Spleen (tissue), 11 donors: Measurements from ENCODE around the gene SERPINA9. TPM values are rescaled to one million over a fixed set of nuclear protein-coding genes. Genes with fewer than 3 reads are reported as not detected.

Experiments
- DNase-seq: peaks from one replicate; pipeline ENCODE4 v3.0.0-alpha.2; 2020
- H3K27ac ChIP-seq, 8 donors: fragments of 200-600 bp; sonication (generic) in 7 of 8; 1 replicate in 4 of 8; 2 replicates in 4 of 8; pipeline versions ENCODE4 v1.5.0 to v1.8.0; 2016 to 2021; ENCODE audit warnings: inconsistent platforms in 4 of 8, mild to moderate bottlenecking in 4 of 8, moderate library complexity in 1 of 8
- H3K27me3 ChIP-seq, 7 donors: fragments of 200-600 bp; sonication (generic) in 6 of 7; replicated peaks in 1 of 7; 1 replicate in 4 of 7; 2 replicates in 3 of 7; pipeline versions ENCODE4 v1.5.0 to v1.8.0; 2016 to 2021; ENCODE audit warnings: inconsistent platforms in 3 of 7, mild to moderate bottlenecking in 1 of 7
- H3K36me3 ChIP-seq, 6 donors: fragments of 200-600 bp; sonication (generic) in 5 of 6; 1 replicate in 4 of 6; 2 replicates in 2 of 6; pipeline versions ENCODE4 v1.5.0 to v1.8.0; 2016 to 2021; ENCODE audit warnings: inconsistent platforms in 2 of 6
- H3K4me1 ChIP-seq, 6 donors: fragments of 200-600 bp; sonication (generic) in 5 of 6; 1 replicate in 3 of 6; 2 replicates in 3 of 6; pipeline versions ENCODE4 v1.5.0 to v1.8.0; 2016 to 2021; ENCODE audit warnings: inconsistent platforms in 3 of 6
- H3K4me3 ChIP-seq, 8 donors: fragments of 200-600 bp; sonication (generic) in 7 of 8; 1 replicate in 4 of 8; 2 replicates in 4 of 8; pipeline versions ENCODE4 v1.5.0 to v1.8.0; 2016 to 2021; ENCODE audit warnings: inconsistent platforms in 4 of 8, mild to moderate bottlenecking in 4 of 8, moderate library complexity in 2 of 8
- H3K9me3 ChIP-seq, 8 donors: fragments of 200-600 bp; sonication (generic) in 7 of 8; 1 replicate in 4 of 8; 2 replicates in 4 of 8; pipeline versions ENCODE4 v1.5.0 to v1.8.0; 2016 to 2021; ENCODE audit warnings: inconsistent platforms in 4 of 8
- POLR2A ChIP-seq, 3 donors: fragments of 450-650 bp; IDR thresholded peaks; one replicate each; pipeline ENCODE4 v1.5.1; 2017; ENCODE audit warnings: antibody characterized with exemption in 3 of 3, mild to moderate bottlenecking in 1 of 3
- POLR2AphosphoS5 ChIP-seq, 3 donors: sonication (generic); formaldehyde crosslinking; IDR thresholded peaks; one replicate each; pipeline ENCODE4 v1.5.1; 2017; ENCODE audit warnings: antibody characterized with exemption in 3 of 3
- WGBS, 5 donors: extraction: QIAGEN DNeasy Blood & Tissue Kit in 3 of 5; methylation state at CpG; one replicate each; pipeline versions ENCODE4 v1.1.5 to v1.1.7; 2013 to 2018; 5-methylcytosine and 5-hydroxymethylcytosine counted together
- intact Hi-C: fragments of 100-400 bp; cut with DNase I; formaldehyde crosslinking; loops from one replicate; pipeline ENCODE4 v1.15.0; 2023; ENCODE audit warnings: low total_unique reads
- polyA plus RNA-seq, 3 donors: library from polyadenylated mRNA; stranded (reverse); fragments of 200-250 nt; gene quantifications; one replicate each; pipeline ENCODE4 v1.2.1, GENCODE V29; 2013
- total RNA-seq, 7 donors: library from RNA; depleted of rRNA in 3 of 7; stranded (reverse); fragments of >200 nt in 3 of 7; fragmentation: NEBNext Ultra II Directional in 4 of 7; extraction: Animal tissue kit (Norgen Biotek cat#: 25700) in 4 of 7; gene quantifications; one replicate each; pipeline versions ENCODE4 v1.1.0 to v1.2.1, GENCODE V29; 2016 to 2021
- TF ChIP-seq, protein P1 (sequence below), 11 experiments: fragments of 200-600 bp in 7 of 11; fragments of 450-650 bp in 4 of 11; sonication (generic) in 4 of 11; IDR thresholded peaks in 8 of 11; conservative IDR thresholded peaks in 3 of 11; 1 replicate in 7 of 11; 2 replicates in 4 of 11; pipeline versions ENCODE4 v1.4.0 to v1.8.0; 2016 to 2021; ENCODE audit warnings: antibody characterized with exemption in 11 of 11, inconsistent platforms in 4 of 11, mild to moderate bottlenecking in 1 of 11
- donor health status: healthy with polysubstance abuse.
- donor health status: DM: no; HTN: no; CAD: no; lungs with moderate emphysema.
- donor health status: DM: no; HTN: no; CAD: no.
- donor health status: Bipolar disorder and iron deficiency.
- donor health status: healthy.
- donor health status: DM: no; HTN: no; CAD: no.
- donor health status: DM: yes; HTN: yes; CAD: no.

The SERPINA9 gene
- total and polyA plus RNA-seq, 10 donors: 0.10 to 8.9 (median 0.65) TPM; not detected in 7

DNA sequence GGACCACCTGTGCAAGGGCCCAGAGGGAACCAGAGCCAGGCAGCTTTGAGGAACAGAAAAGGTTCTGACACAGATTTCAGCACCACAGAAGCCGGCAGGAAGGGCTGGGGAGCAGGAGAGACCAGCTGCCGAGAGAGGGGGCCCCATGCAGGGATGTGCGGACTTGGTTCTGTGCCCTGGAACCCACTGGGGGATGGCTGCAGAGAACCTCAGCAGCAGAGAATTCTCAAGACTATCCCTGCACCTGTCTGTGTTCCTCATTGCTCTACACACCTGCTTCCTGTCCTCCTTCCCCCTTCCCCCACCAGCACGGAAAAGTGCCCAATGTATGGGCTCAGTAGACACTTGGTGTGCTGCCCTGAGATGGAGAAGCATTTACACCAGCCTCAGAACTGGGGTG, 3.2 kb downstream of the SERPINA9 start:
- Histone ChIP-seq H3K4me1 (no peaks in the 10 kb centered on the region), H3K27ac (no peak overlapping the region), H3K36me3 (no peaks in the 10 kb centered on the region), H3K27me3 (peaks cover 0 to 8% (median 0%) of the 10 kb centered on the region in 7 donors), H3K4me3 (no peak overlapping the region), H3K9me3 (peaks cover 0 to 16% (median under 1%) of the 10 kb centered on the region in 8 donors)
- no peak for TF ChIP-seq POLR2AphosphoS5 (IDR thresholded peaks at IDR 0.05)
- no peak for TF ChIP-seq POLR2A (IDR thresholded peaks at IDR 0.05)
- TF ChIP-seq, protein P1, sequence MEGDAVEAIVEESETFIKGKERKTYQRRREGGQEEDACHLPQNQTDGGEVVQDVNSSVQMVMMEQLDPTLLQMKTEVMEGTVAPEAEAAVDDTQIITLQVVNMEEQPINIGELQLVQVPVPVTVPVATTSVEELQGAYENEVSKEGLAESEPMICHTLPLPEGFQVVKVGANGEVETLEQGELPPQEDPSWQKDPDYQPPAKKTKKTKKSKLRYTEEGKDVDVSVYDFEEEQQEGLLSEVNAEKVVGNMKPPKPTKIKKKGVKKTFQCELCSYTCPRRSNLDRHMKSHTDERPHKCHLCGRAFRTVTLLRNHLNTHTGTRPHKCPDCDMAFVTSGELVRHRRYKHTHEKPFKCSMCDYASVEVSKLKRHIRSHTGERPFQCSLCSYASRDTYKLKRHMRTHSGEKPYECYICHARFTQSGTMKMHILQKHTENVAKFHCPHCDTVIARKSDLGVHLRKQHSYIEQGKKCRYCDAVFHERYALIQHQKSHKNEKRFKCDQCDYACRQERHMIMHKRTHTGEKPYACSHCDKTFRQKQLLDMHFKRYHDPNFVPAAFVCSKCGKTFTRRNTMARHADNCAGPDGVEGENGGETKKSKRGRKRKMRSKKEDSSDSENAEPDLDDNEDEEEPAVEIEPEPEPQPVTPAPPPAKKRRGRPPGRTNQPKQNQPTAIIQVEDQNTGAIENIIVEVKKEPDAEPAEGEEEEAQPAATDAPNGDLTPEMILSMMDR (IDR thresholded peaks at IDR 0.05 in 8 of 11, conservative IDR thresholded peaks at IDR 0.05 in 3 of 11): no peak
- DNase-seq: no peak
- WGBS, 5 donors: 43 to 67% (median 51%) methylated on average over 4 of the region's 4 CpGs
- intact Hi-C loops: no loop called here

DNA sequence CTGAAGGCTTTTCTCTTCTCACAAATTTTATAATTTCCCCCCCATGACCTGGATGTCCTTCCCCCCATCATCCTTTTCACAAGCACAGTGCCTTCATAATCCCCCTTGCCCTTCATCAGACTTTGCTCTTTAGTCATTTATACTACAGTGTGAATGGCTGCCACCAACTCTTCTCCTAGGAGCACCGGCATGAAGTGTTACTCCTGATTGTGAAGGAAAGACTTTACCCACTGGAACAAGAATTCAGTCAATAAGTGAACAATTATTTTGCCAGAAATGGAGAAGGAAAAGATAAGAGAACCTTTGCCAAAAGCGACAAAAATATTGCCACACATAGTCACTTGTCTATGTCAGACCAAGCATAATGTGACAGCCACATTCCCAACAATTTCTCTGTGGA, 5.0 kb downstream of the SERPINA9 start:
- Histone ChIP-seq H3K27ac (no peak overlapping the region), H3K4me3 (no peak overlapping the region), H3K27me3 (peaks cover 0 to 8% (median 0%) of the 10 kb centered on the region in 7 donors), H3K36me3 (no peaks in the 10 kb centered on the region), H3K9me3 (peaks cover 0 to 3% (median under 1%) of the 10 kb centered on the region in 8 donors), H3K4me1 (no peaks in the 10 kb centered on the region)
- DNase-seq: no peak
- 86 to 99% (median 93%) methylated on average over 2 of the region's 2 CpGs for WGBS, 5 donors
- intact Hi-C loops: no loop called here
- TF ChIP-seq POLR2AphosphoS5 (IDR thresholded peaks at IDR 0.05): no peak
- TF ChIP-seq, protein P1 (IDR thresholded peaks at IDR 0.05 in 8 of 11, conservative IDR thresholded peaks at IDR 0.05 in 3 of 11): no peak

DNA sequence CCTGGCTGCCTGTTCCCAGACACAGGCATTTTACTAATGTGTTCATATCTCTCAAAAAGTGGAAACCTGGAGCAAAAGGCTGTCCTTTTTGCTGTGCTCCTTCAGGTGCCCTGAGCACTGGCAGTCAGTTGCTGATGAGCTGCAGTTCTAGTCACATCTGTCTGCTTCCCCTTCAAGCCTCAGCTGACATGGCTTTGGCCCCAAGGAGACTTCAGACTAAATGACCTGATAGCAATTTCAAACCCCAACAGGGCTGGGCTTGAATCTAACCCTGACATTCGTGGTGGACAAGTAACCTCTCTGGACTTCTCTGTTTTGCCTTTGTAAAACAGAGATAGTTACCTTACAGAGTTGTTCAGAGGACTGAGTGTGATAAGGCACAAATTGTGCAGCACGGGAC, 5.7 kb downstream of the SERPINA9 start:
- no peak overlapping the region for H3K27ac ChIP-seq
- H3K4me1 ChIP-seq: no peaks in the 10 kb centered on the region
- WGBS, 5 donors: 34 to 79% (median 57%) methylated on average over 2 of the region's 2 CpGs
- DNase-seq: no peak
- intact Hi-C loops: no loop called here
- H3K27me3 ChIP-seq: peaks cover 0 to 8% (median 0%) of the 10 kb centered on the region in 7 donors
- no peak overlapping the region for H3K4me3 ChIP-seq
- TF ChIP-seq POLR2AphosphoS5 (IDR thresholded peaks at IDR 0.05): no peak
- TF ChIP-seq, protein P1 (IDR thresholded peaks at IDR 0.05 in 8 of 11, conservative IDR thresholded peaks at IDR 0.05 in 3 of 11): no peak
- TF ChIP-seq POLR2A (IDR thresholded peaks at IDR 0.05): no peak
- H3K36me3 ChIP-seq: no peaks in the 10 kb centered on the region
- peaks cover 0 to 10% (median 6%) of the 10 kb centered on the region in 8 donors for H3K9me3 ChIP-seq

DNA sequence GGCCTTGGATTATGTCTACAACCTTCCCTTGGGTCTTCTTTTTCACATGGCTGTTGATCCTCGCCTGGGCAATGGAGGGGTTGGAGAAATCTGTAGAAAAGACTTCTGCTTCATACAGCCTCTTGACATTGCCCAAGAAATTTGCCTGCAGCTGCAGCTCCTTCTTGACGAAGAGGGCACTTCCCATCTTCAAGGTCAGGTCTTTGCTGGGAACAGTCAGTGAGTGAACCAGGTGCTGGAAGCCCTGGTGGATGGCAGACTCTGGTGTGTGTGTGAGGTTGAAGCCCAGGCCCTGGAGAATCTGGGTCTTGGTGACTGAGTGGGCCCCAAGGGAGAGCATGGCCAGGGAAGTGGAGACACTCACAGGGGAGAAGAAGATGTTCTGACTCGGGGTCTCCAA, 6.7 kb downstream of the SERPINA9 start:
- H3K27ac ChIP-seq: no peak overlapping the region
- 65 to 81% (median 78%) methylated on average over 3 of the region's 3 CpGs for WGBS, 5 donors
- H3K27me3 ChIP-seq: peaks cover 0 to 8% (median 0%) of the 10 kb centered on the region in 7 donors
- TF ChIP-seq, protein P1 (IDR thresholded peaks at IDR 0.05 in 8 of 11, conservative IDR thresholded peaks at IDR 0.05 in 3 of 11): no peak
- no peaks in the 10 kb centered on the region for H3K36me3 ChIP-seq
- no peaks in the 10 kb centered on the region for H3K4me1 ChIP-seq
- intact Hi-C loops: no loop called here
- H3K9me3 ChIP-seq: peaks cover 0 to 21% (median 17%) of the 10 kb centered on the region in 8 donors
- DNase-seq: no peak
- no peak overlapping the region for H3K4me3 ChIP-seq
